NCI-H82 (cell line): ENCODE data around the gene AARS2.
"Not testable (repeated sequence)": the region's sequence is repeated elsewhere in the genome, so short reads cannot be mapped to it uniquely, and the experiment has no call there.

Source experiments
- DNase-seq: peaks from one replicate; lab custom pipeline; 2025; lab: John Stamatoyannopoulos, UW

The AARS2 gene

GRCh38 chr6:44329858-44330257 lies 16.7 kb upstream of the AARS2 start:
- no peak for DNase-seq

GRCh38 chr6:44328203-44328602 lies 15.1 kb upstream of the AARS2 start:
- peak; percentile 27 for DNase-seq

GRCh38 chr6:44327760-44328159 lies 14.6 kb upstream of the AARS2 start:
- DNase-seq: peak; percentile 49

GRCh38 chr6:44327096-44327495 lies 13.9 kb upstream of the AARS2 start:
- peak; percentile 67 for DNase-seq

GRCh38 chr6:44321210-44321609 lies 8.1 kb upstream of the AARS2 start:
- DNase-seq: no peak

GRCh38 chr6:44317136-44317631 lies 4.0 kb upstream of the AARS2 start:
- peak; percentile 88 for DNase-seq

GRCh38 chr6:44316481-44316880 lies 3.3 kb upstream of the AARS2 start:
- no peak for DNase-seq

GRCh38 chr6:44315951-44316350 lies 2.8 kb upstream of the AARS2 start:
- DNase-seq: no peak

- no peak for DNase-seq
Measured at GRCh38 chr6:44315516-44315915, 2.4 kb upstream of the AARS2 start.

GRCh38 chr6:44314657-44315056 lies 1.5 kb upstream of the AARS2 start:
- not testable (repeated sequence) for DNase-seq

GRCh38 chr6:44311767-44312166 lies 1.4 kb downstream of the AARS2 start:
- DNase-seq: no peak

- no peak for DNase-seq
Measured at GRCh38 chr6:44311304-44311703, 1.8 kb downstream of the AARS2 start.

- no peak for DNase-seq
Measured at GRCh38 chr6:44310241-44310640, 2.9 kb downstream of the AARS2 start.

- DNase-seq: no peak
Measured at GRCh38 chr6:44309631-44310030, 3.5 kb downstream of the AARS2 start.

GRCh38 chr6:44309092-44309491 lies 4.1 kb downstream of the AARS2 start:
- DNase-seq: no peak

- DNase-seq: no peak
Measured at GRCh38 chr6:44307217-44307616, 5.9 kb downstream of the AARS2 start.

- no peak for DNase-seq
Measured at GRCh38 chr6:44306710-44307109, 6.4 kb downstream of the AARS2 start.

- DNase-seq: peak; percentile 64
Measured at GRCh38 chr6:44305200-44305725, 7.9 kb downstream of the AARS2 start.

GRCh38 chr6:44304282-44305199 lies 8.6 kb downstream of the AARS2 start:
- peak; percentile 71 for DNase-seq

- no peak for DNase-seq
Measured at GRCh38 chr6:44303842-44304241, 9.3 kb downstream of the AARS2 start.

GRCh38 chr6:44302856-44303255 lies 10.3 kb downstream of the AARS2 start:
- no peak for DNase-seq

GRCh38 chr6:44301782-44302564 lies 11.2 kb downstream of the AARS2 start:
- DNase-seq: no peak

- no peak for DNase-seq
Measured at GRCh38 chr6:44301106-44301505, 12.0 kb downstream of the AARS2 start.
